H9 (cell line): Measurements from ENCODE around the gene ACADL. TPM values are rescaled to one million over a fixed set of nuclear protein-coding genes. Genes with fewer than 3 reads are reported as not detected.

Experiments
- DNase-seq: peaks from one replicate; pipeline ENCODE4 v3.0.0-alpha.2; 2017
- H2AFZ ChIP-seq: one replicate; pipeline ENCODE4 v1.6.1; 2013; ENCODE audit warnings: mild to moderate bottlenecking, low read length, control low read depth, moderate library complexity
- H2AK5ac ChIP-seq: 2 replicates; pipeline ENCODE4 v1.6.1; 2013; ENCODE audit warnings: low read length, control low read depth, mixed read lengths; ENCODE audit not compliant: insufficient read length
- H2BK120ac ChIP-seq: one replicate; pipeline ENCODE4 v1.6.1; 2013; ENCODE audit warnings: low read depth, mild to moderate bottlenecking, low read length, control low read depth, inconsistent platforms; ENCODE audit not compliant: poor library complexity, severe bottlenecking
- H2BK12ac ChIP-seq: 2 replicates; pipeline ENCODE4 v1.6.1; 2013; ENCODE audit warnings: low read length, control low read depth, mixed read lengths, low read depth; ENCODE audit not compliant: insufficient read length
- H2BK15ac ChIP-seq: 2 replicates; pipeline ENCODE4 v1.6.1; 2013; ENCODE audit warnings: low read depth, low read length, control low read depth
- H2BK20ac ChIP-seq: one replicate; pipeline ENCODE4 v1.6.1; 2013; ENCODE audit warnings: low read depth, mild to moderate bottlenecking, low read length, control low read depth, inconsistent platforms; ENCODE audit not compliant: poor library complexity, severe bottlenecking
- H2BK5ac ChIP-seq: 2 replicates; pipeline ENCODE4 v1.6.1; 2013; ENCODE audit warnings: low read length, control low read depth, mixed read lengths; ENCODE audit not compliant: insufficient read length
- H3K14ac ChIP-seq: 2 replicates; pipeline ENCODE4 v1.6.1; 2013; ENCODE audit warnings: low read length, control low read depth; ENCODE audit not compliant: insufficient read depth
- H3K18ac ChIP-seq: 2 replicates; pipeline ENCODE4 v1.6.1; 2013; ENCODE audit warnings: low read depth, mild to moderate bottlenecking, mixed read lengths, low read length, control low read depth; ENCODE audit not compliant: insufficient read length
- H3K23ac ChIP-seq: 2 replicates; pipeline ENCODE4 v1.6.1; 2013; ENCODE audit warnings: low read length, control low read depth, mixed read lengths, low read depth; ENCODE audit not compliant: insufficient read length
- H3K23me2 ChIP-seq: 2 replicates; pipeline ENCODE4 v1.6.1; 2013; ENCODE audit warnings: low read depth, mild to moderate bottlenecking, mixed read lengths, low read length, control low read depth; ENCODE audit not compliant: insufficient read length, poor library complexity, severe bottlenecking
- H3K27ac ChIP-seq: 2 replicates; pipeline ENCODE4 v1.5.1; 2013; ENCODE audit warnings: low read length, control low read depth, mixed read lengths, low read depth; ENCODE audit not compliant: insufficient read length
- H3K27me3 ChIP-seq: 2 replicates; pipeline ENCODE4 v1.6.1; 2013; ENCODE audit warnings: low read length, control low read depth, inconsistent platforms; ENCODE audit not compliant: insufficient read depth
- H3K4ac ChIP-seq: 2 replicates; pipeline ENCODE4 v1.6.1; 2013; ENCODE audit warnings: low read depth, mild to moderate bottlenecking, control low read depth, inconsistent platforms, low read length, moderate library complexity
- H3K4me1 ChIP-seq: 2 replicates; pipeline ENCODE4 v1.6.1; 2013; ENCODE audit warnings: low read length, control low read depth, inconsistent platforms; ENCODE audit not compliant: insufficient read depth
- H3K4me2 ChIP-seq: 2 replicates; pipeline ENCODE4 v1.6.1; 2013; ENCODE audit warnings: low read length, control low read depth, mixed read lengths; ENCODE audit not compliant: insufficient read length, insufficient read depth
- H3K56ac ChIP-seq: 2 replicates; pipeline ENCODE4 v1.6.1; 2013; ENCODE audit warnings: low read depth, mild to moderate bottlenecking, mixed read lengths, low read length, control low read depth; ENCODE audit not compliant: insufficient read length
- H3K79me1 ChIP-seq: 2 replicates; pipeline ENCODE4 v1.6.1; 2013; ENCODE audit warnings: low read depth, mild to moderate bottlenecking, moderate library complexity, low read length, control low read depth, inconsistent platforms; ENCODE audit not compliant: insufficient read depth, poor library complexity, severe bottlenecking
- H3K79me2 ChIP-seq: 2 replicates; pipeline ENCODE4 v1.6.1; 2013; ENCODE audit warnings: low read length, control low read depth, inconsistent platforms; ENCODE audit not compliant: insufficient read depth
- H3K9ac ChIP-seq: 2 replicates; pipeline ENCODE4 v1.6.1; 2013; ENCODE audit warnings: low read length, control low read depth, mixed read lengths; ENCODE audit not compliant: insufficient read length; ENCODE audit errors: extremely low read depth
- H3K9me3 ChIP-seq: one replicate; pipeline ENCODE4 v1.6.1; 2013; ENCODE audit warnings: low read depth, low read length, inconsistent platforms; ENCODE audit not compliant: control insufficient read depth
- H3T11ph ChIP-seq: one replicate; pipeline ENCODE4 v1.6.1; 2013; ENCODE audit warnings: mild to moderate bottlenecking, low read length, control low read depth, inconsistent platforms
- H4K20me1 ChIP-seq: one replicate; pipeline ENCODE4 v1.6.1; 2013; ENCODE audit not compliant: control insufficient read depth, insufficient read length, insufficient read depth
- H4K5ac ChIP-seq: 2 replicates; pipeline ENCODE4 v1.6.1; 2013; ENCODE audit warnings: low read depth, mild to moderate bottlenecking, mixed read lengths, low read length, control low read depth; ENCODE audit not compliant: insufficient read length
- H4K8ac ChIP-seq: replicated peaks from 2 replicates; pipeline ENCODE4 v1.6.1; 2013; ENCODE audit warnings: low read length, control low read depth, mixed read lengths, low read depth; ENCODE audit not compliant: insufficient read length
- H4K91ac ChIP-seq: 2 replicates; pipeline ENCODE4 v1.6.1; 2013; ENCODE audit warnings: low read depth, mild to moderate bottlenecking, moderate library complexity, mixed read lengths, low read length, control low read depth; ENCODE audit not compliant: insufficient read length
- H3K27ac Mint-ChIP-seq, 3 experiments: 2 replicates in 2 of 3; 3 replicates in 1 of 3; pipeline ENCODE4 v1.8.0; 2020 to 2021; ENCODE audit warnings: mixed read lengths in 3 of 3, mild to moderate bottlenecking in 1 of 3, moderate library complexity in 1 of 3
- H3K27me3 Mint-ChIP-seq: 2 replicates; pipeline ENCODE4 v1.8.0; 2021; ENCODE audit warnings: low read depth, mild to moderate bottlenecking, moderate library complexity, mixed read lengths
- H3K36me3 Mint-ChIP-seq, 3 experiments: 2 replicates in 2 of 3; 3 replicates in 1 of 3; pipeline ENCODE4 v1.8.0; 2020 to 2021; ENCODE audit warnings: low read depth in 3 of 3, mixed read lengths in 3 of 3; ENCODE audit not compliant: insufficient read depth in 1 of 3
- H3K4me1 Mint-ChIP-seq, 2 experiments: 2 replicates each; pipeline ENCODE4 v1.8.0; 2020; ENCODE audit warnings: mixed read lengths in 2 of 2
- H3K4me3 Mint-ChIP-seq, 2 experiments: 2 replicates in 1 of 2; 3 replicates in 1 of 2; pipeline ENCODE4 v1.8.0; 2020 to 2021; ENCODE audit warnings: mild to moderate bottlenecking in 2 of 2, mixed read lengths in 2 of 2, moderate library complexity in 1 of 2
- H3K9me3 Mint-ChIP-seq, 2 experiments: 2 replicates in 1 of 2; 3 replicates in 1 of 2; pipeline ENCODE4 v1.8.0; 2020; ENCODE audit warnings: mild to moderate bottlenecking in 2 of 2, mixed read lengths in 2 of 2, moderate library complexity in 1 of 2
- WGBS: extraction: QIAGEN DNeasy Blood & Tissue Kit; methylation state at CpG from one replicate; pipeline ENCODE4 v1.1.7; 2013; ENCODE audit warnings: missing lambda C conversion rate, low lambda C conversion rate, mixed read lengths; ENCODE audit not compliant: insufficient read length; ENCODE audit errors: extremely low coverage; 5-methylcytosine and 5-hydroxymethylcytosine counted together
- total RNA-seq: library from RNA; stranded (reverse); gene quantifications from 2 replicates; pipeline ENCODE4 v1.2.1, GENCODE V29; 2021
- TF ChIP-seq, protein P1 (sequence below): fragments of 200-600 bp; sonication (generic); conservative IDR thresholded peaks from 3 replicates; pipeline ENCODE4 v1.8.0; 2021; ENCODE audit warnings: antibody characterized with exemption, mild to moderate bottlenecking

The ACADL gene
- total RNA-seq, 1 experiment from 2014 or later: 0.26 TPM

GRCh38 chr2:210252699-210253606 lies 27.7 kb upstream of the ACADL start:
- Mint-ChIP-seq H3K27ac (peak overlapping the region in 1 of 3 experiments; percentile 2; a peak in 1 of 7 replicates), H3K27me3 (no peaks in the 10 kb centered on the region), H3K4me3 (no peak overlapping the region), H3K4me1 (peaks cover 5 to 7% of the 10 kb centered on the region in 2 experiments), H3K36me3 (no peaks in the 10 kb centered on the region), H3K9me3 (peaks cover 0 to 2% of the 10 kb centered on the region in 2 experiments; a peak in 1 of 5 replicates)
- no peak overlapping the region for H2BK12ac ChIP-seq
- H3K9me3 ChIP-seq: no peaks in the 10 kb centered on the region
- no peak overlapping the region for H2BK15ac ChIP-seq
- H3K18ac ChIP-seq: no peak overlapping the region
- no peaks in the 10 kb centered on the region for H3K79me1 ChIP-seq
- H3K4me2 ChIP-seq: no peak overlapping the region
- H3K27ac ChIP-seq: no peak overlapping the region
- no peaks in the 10 kb centered on the region for H3K27me3 ChIP-seq
- TF ChIP-seq, protein P1, sequence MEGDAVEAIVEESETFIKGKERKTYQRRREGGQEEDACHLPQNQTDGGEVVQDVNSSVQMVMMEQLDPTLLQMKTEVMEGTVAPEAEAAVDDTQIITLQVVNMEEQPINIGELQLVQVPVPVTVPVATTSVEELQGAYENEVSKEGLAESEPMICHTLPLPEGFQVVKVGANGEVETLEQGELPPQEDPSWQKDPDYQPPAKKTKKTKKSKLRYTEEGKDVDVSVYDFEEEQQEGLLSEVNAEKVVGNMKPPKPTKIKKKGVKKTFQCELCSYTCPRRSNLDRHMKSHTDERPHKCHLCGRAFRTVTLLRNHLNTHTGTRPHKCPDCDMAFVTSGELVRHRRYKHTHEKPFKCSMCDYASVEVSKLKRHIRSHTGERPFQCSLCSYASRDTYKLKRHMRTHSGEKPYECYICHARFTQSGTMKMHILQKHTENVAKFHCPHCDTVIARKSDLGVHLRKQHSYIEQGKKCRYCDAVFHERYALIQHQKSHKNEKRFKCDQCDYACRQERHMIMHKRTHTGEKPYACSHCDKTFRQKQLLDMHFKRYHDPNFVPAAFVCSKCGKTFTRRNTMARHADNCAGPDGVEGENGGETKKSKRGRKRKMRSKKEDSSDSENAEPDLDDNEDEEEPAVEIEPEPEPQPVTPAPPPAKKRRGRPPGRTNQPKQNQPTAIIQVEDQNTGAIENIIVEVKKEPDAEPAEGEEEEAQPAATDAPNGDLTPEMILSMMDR: no peak
- H2BK20ac ChIP-seq: no peak overlapping the region
- H4K5ac ChIP-seq: no peak overlapping the region
- no peak overlapping the region for H2AK5ac ChIP-seq
- H3K14ac ChIP-seq: no peak overlapping the region
- H3K23me2 ChIP-seq: no peaks in the 10 kb centered on the region
- H2BK120ac ChIP-seq: no peak overlapping the region
- H4K20me1 ChIP-seq: no peaks in the 10 kb centered on the region
- H3K9ac ChIP-seq: no peak overlapping the region
- no peaks in the 10 kb centered on the region for H3K4me1 ChIP-seq
- H3K79me2 ChIP-seq: no peaks in the 10 kb centered on the region
- DNase-seq: no peak
- peak overlapping the region; percentile 69 for H2AFZ ChIP-seq
- no peak overlapping the region for H4K8ac ChIP-seq
- WGBS: no CpG with 5 or more reads among the region's 7 CpGs
- H3K4ac ChIP-seq: no peak overlapping the region
- no peak overlapping the region for H2BK5ac ChIP-seq
- H4K91ac ChIP-seq: no peak overlapping the region
- no peak overlapping the region for H3K23ac ChIP-seq
- H3T11ph ChIP-seq: no peak overlapping the region
- H3K56ac ChIP-seq: no peak overlapping the region
